Measurements from ENCODE around the gene SCAF1. TPM values are rescaled to one million over a fixed set of nuclear protein-coding genes. Genes with fewer than 3 reads are reported as not detected.

SCAF1 gene
- total RNA-seq, 4 donors from 2014 or later = 8.8 to 76.9 (median 11.4) TPM

GRCh38 chr19:49599378-49600295, 42.4 kb upstream of the SCAF1 start:
- intact Hi-C loops (cut with DNase I; ENCODE audit: low total_unique reads) = no loop called here
- H3K27ac ChIP-seq = no peak overlapping the region
- no peaks in the 10 kb centered on the region for H3K4me1 ChIP-seq
- no peak for DNase-seq
- H3K9me3 ChIP-seq = no peaks in the 10 kb centered on the region
- TF ChIP-seq POLR2A (IDR thresholded peaks at IDR 0.05) (no peak), CTCF (IDR thresholded peaks at IDR 0.05) (no peak)
- H3K36me3 ChIP-seq = no peaks in the 10 kb centered on the region
- H3K27me3 ChIP-seq = no peaks in the 10 kb centered on the region
- no peak overlapping the region for H3K4me3 ChIP-seq

GRCh38 chr19:49601482-49602038, 40.4 kb upstream of the SCAF1 start:
- Histone ChIP-seq H3K36me3 (no peaks in the 10 kb centered on the region), H3K4me1 (no peaks in the 10 kb centered on the region), H3K27me3 (no peaks in the 10 kb centered on the region), H3K9me3 (no peaks in the 10 kb centered on the region), H3K27ac (no peak overlapping the region), H3K4me3 (no peak overlapping the region)
- DNase-seq = no peak
- intact Hi-C loops (cut with DNase I; ENCODE audit: low total_unique reads) = no loop called here
- no peak for TF ChIP-seq CTCF (IDR thresholded peaks at IDR 0.05)
- no peak for TF ChIP-seq POLR2A (IDR thresholded peaks at IDR 0.05)

- Histone ChIP-seq H3K36me3 (no peaks in the 10 kb centered on the region), H3K9me3 (no peaks in the 10 kb centered on the region), H3K27ac (no peak overlapping the region), H3K4me3 (no peak overlapping the region), H3K4me1 (no peaks in the 10 kb centered on the region), H3K27me3 (no peaks in the 10 kb centered on the region)
- no peak for TF ChIP-seq POLR2A (IDR thresholded peaks at IDR 0.05)
- no peak for TF ChIP-seq CTCF (IDR thresholded peaks at IDR 0.05)
- no peak for DNase-seq
- intact Hi-C loops (cut with DNase I; ENCODE audit: low total_unique reads) = no loop called here
Measured at GRCh38 chr19:49602806-49603205, 39.2 kb upstream of the SCAF1 start.

- no peak for TF ChIP-seq POLR2A (IDR thresholded peaks at IDR 0.05)
- no peak for TF ChIP-seq CTCF (IDR thresholded peaks at IDR 0.05)
- Histone ChIP-seq H3K36me3 (no peaks in the 10 kb centered on the region), H3K4me3 (no peak overlapping the region), H3K27me3 (no peaks in the 10 kb centered on the region), H3K9me3 (no peaks in the 10 kb centered on the region), H3K27ac (no peak overlapping the region), H3K4me1 (no peaks in the 10 kb centered on the region)
- intact Hi-C loops (cut with DNase I; ENCODE audit: low total_unique reads) = no loop called here
- DNase-seq = no peak
Measured at GRCh38 chr19:49605605-49606004, 36.4 kb upstream of the SCAF1 start.

GRCh38 chr19:49609499-49610092, 32.4 kb upstream of the SCAF1 start:
- Histone ChIP-seq H3K9me3 (no peaks in the 10 kb centered on the region), H3K4me1 (no peaks in the 10 kb centered on the region), H3K27ac (no peak overlapping the region), H3K36me3 (no peaks in the 10 kb centered on the region), H3K4me3 (no peak overlapping the region), H3K27me3 (no peaks in the 10 kb centered on the region)
- intact Hi-C loops (cut with DNase I; ENCODE audit: low total_unique reads) = no loop called here
- DNase-seq = no peak
- TF ChIP-seq CTCF (IDR thresholded peaks at IDR 0.05) (no peak), POLR2A (IDR thresholded peaks at IDR 0.05) (no peak)

Data from uterus (tissue), 4 donors.